G401 (cell line): ENCODE measurements around the gene JPH3. TPM values are rescaled to one million over a fixed set of nuclear protein-coding genes. Genes with fewer than 3 reads are reported as not detected.

Experiments used
- DNase-seq: peaks from one replicate; pipeline ENCODE4 v3.0.0-alpha.2; 2015; ENCODE audit warnings: low spot score
- in situ Hi-C: cut with HindIII; loops from 2 replicates; pipeline ENCODE4 v1.10.0; 2016; ENCODE audit warnings: low sequenced_read_pairs, mixed read lengths
- total RNA-seq: library from RNA; depleted of rRNA; stranded (reverse); fragments of >200 nt; shearing (Covaris generic); gene quantifications from 2 replicates; pipeline ENCODE4 v1.2.3, GENCODE V29; 2014; rRNA removed

Gene JPH3
- total RNA-seq, 1 experiment from 2014 or later: 22.1 TPM

- DNase-seq: no peak
- in situ Hi-C loops: no loop called here
These were observed 139.6 kb downstream of the JPH3 start for GRCh38 chr16:87741700-87742415.

GRCh38 chr16:87742781-87743490 is 140.6 kb downstream of the JPH3 start:
- in situ Hi-C loops: no loop called here
- DNase-seq: no peak

GRCh38 chr16:87744750-87745514 is 142.6 kb downstream of the JPH3 start:
- DNase-seq: no peak
- in situ Hi-C loops: no loop called here

- in situ Hi-C loops: no loop called here
- no peak for DNase-seq
These were observed 143.9 kb downstream of the JPH3 start for GRCh38 chr16:87746178-87746577.

Other genes starting within 250 kb of the JPH3 start
- gene FBXO31, start 218.7 kb upstream of the JPH3 start, total RNA-seq: 11.9 and 15.4 TPM in 2 replicates
- 26.7 and 40.8 TPM in 2 replicates for gene MAP1LC3B, start 210.2 kb upstream of the JPH3 start, total RNA-seq
- gene ZCCHC14, start 109.5 kb upstream of the JPH3 start, total RNA-seq: 10.9 and 12.9 TPM in 2 replicates
- gene KLHDC4, start 163.5 kb downstream of the JPH3 start, total RNA-seq: 41.2 and 42.5 TPM in 2 replicates